ENCODE data around the gene NME1. TPM values are rescaled to one million over a fixed set of nuclear protein-coding genes. Genes with fewer than 3 reads are reported as not detected.

Gene NME1
- polyA plus RNA-seq, 1 experiment = 178 TPM

DNA sequence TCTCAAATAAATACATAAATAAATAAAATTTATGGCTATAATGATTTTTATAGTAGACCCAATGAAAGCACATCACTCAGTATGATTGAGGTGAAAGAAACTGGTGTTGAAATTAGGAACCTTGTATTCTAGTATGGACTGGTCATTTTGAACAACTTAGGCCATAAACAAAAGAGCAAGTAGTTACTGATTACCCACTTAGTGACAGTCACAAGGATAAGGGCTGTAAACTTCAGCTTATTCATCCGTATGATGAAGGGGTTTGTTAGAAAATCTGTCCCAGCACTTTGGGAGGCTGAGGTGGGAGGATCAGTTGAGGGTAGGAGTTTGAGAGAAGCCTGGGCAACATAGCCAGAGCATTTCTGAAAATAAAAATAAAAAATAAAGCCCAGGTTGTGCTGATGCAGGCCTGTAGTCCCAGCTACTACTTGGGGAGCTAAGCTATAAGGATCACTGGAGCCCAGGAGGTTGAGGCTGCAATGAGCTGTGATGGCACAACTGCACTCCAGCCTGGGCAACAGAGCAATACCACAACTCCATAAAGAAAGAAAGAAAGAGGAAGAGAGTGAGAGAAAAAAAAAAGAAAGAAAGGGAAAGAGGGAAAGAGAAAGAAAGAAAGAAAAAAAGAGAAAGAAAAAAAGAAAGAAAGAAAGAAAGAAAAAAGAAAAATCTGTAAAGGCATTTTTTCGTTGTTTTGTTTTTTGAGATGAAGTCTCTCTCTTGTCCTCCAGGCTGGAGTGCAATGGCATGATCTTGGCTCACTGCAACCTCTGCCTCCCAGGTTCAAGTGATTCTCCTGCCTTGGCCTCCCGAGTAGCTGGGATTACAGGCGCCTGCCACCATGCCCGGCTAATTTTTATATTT, 28.5 kb upstream of the NME1 start:
- TF ChIP-seq, protein P1, sequence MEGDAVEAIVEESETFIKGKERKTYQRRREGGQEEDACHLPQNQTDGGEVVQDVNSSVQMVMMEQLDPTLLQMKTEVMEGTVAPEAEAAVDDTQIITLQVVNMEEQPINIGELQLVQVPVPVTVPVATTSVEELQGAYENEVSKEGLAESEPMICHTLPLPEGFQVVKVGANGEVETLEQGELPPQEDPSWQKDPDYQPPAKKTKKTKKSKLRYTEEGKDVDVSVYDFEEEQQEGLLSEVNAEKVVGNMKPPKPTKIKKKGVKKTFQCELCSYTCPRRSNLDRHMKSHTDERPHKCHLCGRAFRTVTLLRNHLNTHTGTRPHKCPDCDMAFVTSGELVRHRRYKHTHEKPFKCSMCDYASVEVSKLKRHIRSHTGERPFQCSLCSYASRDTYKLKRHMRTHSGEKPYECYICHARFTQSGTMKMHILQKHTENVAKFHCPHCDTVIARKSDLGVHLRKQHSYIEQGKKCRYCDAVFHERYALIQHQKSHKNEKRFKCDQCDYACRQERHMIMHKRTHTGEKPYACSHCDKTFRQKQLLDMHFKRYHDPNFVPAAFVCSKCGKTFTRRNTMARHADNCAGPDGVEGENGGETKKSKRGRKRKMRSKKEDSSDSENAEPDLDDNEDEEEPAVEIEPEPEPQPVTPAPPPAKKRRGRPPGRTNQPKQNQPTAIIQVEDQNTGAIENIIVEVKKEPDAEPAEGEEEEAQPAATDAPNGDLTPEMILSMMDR (IDR thresholded peaks at IDR 0.05; ENCODE audit: insufficient read depth, low read depth, low read length) = no peak
- CTCF ChIA-PET = interaction anchor here (0.6 kb wide), 1 partner anchor 14 kb away, joined by 3 read pairs; no protein-coding TSS in a partner anchor
- DNase-seq (ENCODE audit: low read depth) = no peak
- Histone ChIP-seq H3K4me3 (ENCODE audit: low read depth, low read length) (no peak overlapping the region), H3K36me3 (ENCODE audit: control insufficient read depth, insufficient read depth, low read length) (no peaks in the 10 kb centered on the region), H3K27me3 (ENCODE audit: control insufficient read depth, insufficient read depth, low read length) (no peaks in the 10 kb centered on the region)
- POLR2A ChIA-PET = interaction anchor here (0.5 kb wide), 1 partner anchor 67 kb away, joined by 3 read pairs; no protein-coding TSS in a partner anchor

DNA sequence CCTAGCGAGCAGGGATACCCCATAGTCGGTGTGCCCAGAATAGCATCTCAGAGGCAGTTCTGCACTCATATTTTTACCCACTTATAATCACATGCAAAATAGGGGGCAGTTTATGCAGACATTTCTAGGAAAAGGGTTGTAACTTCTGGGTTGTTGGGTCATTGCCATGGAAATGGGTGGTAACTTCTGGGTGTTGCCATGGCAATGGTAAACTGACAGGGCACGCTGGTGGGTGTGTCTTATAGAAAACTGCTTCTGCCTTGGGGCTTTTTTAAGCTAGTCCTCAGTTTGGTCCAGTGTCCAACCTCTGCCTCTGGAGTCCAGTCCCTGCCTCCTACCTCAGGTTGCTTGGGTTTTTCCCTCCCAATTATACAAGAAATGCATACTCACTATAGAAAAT, 25.3 kb upstream of the NME1 start:
- POLR2A ChIA-PET = no interaction called here
- CTCF ChIA-PET = interaction anchor here (0.8 kb wide), 1 partner anchor 275 kb away, joined by 3 read pairs; no protein-coding TSS in a partner anchor
- TF ChIP-seq, protein P1 (IDR thresholded peaks at IDR 0.05; ENCODE audit: insufficient read depth, low read depth, low read length) = no peak
- H3K4me3 ChIP-seq (ENCODE audit: low read depth, low read length) = no peak overlapping the region
- H3K27me3 ChIP-seq (ENCODE audit: control insufficient read depth, insufficient read depth, low read length) = no peaks in the 10 kb centered on the region
- no peaks in the 10 kb centered on the region for H3K36me3 ChIP-seq (ENCODE audit: control insufficient read depth, insufficient read depth, low read length)
- DNase-seq (ENCODE audit: low read depth) = no peak

GRCh38 chr17:51132964-51133319, 20.4 kb upstream of the NME1 start:
- ChIA-PET POLR2A (no interaction called here), CTCF (interaction anchor here (1.0 to 1.4 kb wide), 2 partner anchors 10 to 15 kb away, joined by 3 read pairs; no protein-coding TSS in a partner anchor)
- TF ChIP-seq, protein P1 (IDR thresholded peaks at IDR 0.05; ENCODE audit: insufficient read depth, low read depth, low read length) = no peak
- DNase-seq (ENCODE audit: low read depth) = no peak
- no peak overlapping the region for H3K4me3 ChIP-seq (ENCODE audit: low read depth, low read length)
- no peaks in the 10 kb centered on the region for H3K36me3 ChIP-seq (ENCODE audit: control insufficient read depth, insufficient read depth, low read length)
- no peaks in the 10 kb centered on the region for H3K27me3 ChIP-seq (ENCODE audit: control insufficient read depth, insufficient read depth, low read length)

DNA sequence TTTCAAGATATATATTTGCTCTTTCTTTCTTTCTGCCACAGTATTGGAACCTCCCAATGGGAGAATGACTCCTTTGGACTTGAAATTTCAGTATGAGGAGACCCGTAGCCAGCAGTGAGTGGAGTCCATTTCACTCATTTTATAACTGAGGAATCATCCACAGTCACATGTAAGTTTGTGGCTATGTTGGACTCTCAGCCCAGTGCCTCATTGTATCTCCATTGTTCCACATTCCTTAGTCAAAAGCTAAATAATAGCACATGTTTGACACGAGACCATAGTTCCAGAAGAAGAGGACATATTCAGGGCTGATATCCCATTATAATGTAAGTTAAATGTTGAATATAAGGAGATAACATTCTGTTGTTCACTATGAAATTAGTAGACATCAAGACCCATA, 20.0 kb upstream of the NME1 start:
- DNase-seq (ENCODE audit: low read depth) = no peak
- H3K36me3 ChIP-seq (ENCODE audit: control insufficient read depth, insufficient read depth, low read length) = no peaks in the 10 kb centered on the region
- H3K4me3 ChIP-seq (ENCODE audit: low read depth, low read length) = no peak overlapping the region
- TF ChIP-seq, protein P1 (IDR thresholded peaks at IDR 0.05; ENCODE audit: insufficient read depth, low read depth, low read length) = no peak
- H3K27me3 ChIP-seq (ENCODE audit: control insufficient read depth, insufficient read depth, low read length) = no peaks in the 10 kb centered on the region
- CTCF ChIA-PET = interaction anchor here (0.6 to 1.0 kb wide), 3 partner anchors 14 to 160 kb away, joined by 3 read pairs; no protein-coding TSS in a partner anchor
- POLR2A ChIA-PET = no interaction called here

DNA sequence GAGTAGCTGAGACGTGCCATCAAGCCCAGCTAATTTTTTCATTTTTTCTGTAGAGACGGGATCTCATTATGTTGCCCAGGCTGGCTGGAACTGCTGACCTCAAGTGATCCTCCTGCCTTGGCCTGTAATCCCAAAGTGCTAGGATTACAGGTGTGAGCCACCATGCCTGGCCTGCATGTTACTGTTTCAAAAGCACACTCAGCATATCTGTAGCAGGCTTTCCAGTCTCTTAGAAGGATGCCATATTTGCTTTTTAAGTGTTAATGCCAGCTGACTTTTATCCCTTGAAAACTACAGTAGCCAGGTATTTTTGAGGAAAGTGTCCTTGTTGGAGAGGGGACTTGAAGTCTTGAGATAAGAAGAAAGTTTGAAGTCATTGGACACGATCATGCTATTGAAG, 17.4 kb upstream of the NME1 start:
- ChIA-PET POLR2A (no interaction called here), CTCF (interaction anchor here (1.6 to 2.1 kb wide), 3 partner anchors 12 to 17 kb away, joined by 5 read pairs; partner anchors contain the start of genes NME1 and SPAG9)
- TF ChIP-seq, protein P1 (IDR thresholded peaks at IDR 0.05; ENCODE audit: insufficient read depth, low read depth, low read length) = no peak
- Histone ChIP-seq H3K36me3 (ENCODE audit: control insufficient read depth, insufficient read depth, low read length) (no peaks in the 10 kb centered on the region), H3K4me3 (ENCODE audit: low read depth, low read length) (no peak overlapping the region), H3K27me3 (ENCODE audit: control insufficient read depth, insufficient read depth, low read length) (no peaks in the 10 kb centered on the region)
- no peak for DNase-seq (ENCODE audit: low read depth)
